Fibroblast of villous mesenchyme (primary cell): ENCODE results near the gene PDIK1L. TPM values are rescaled to one million over a fixed set of nuclear protein-coding genes. Genes with fewer than 3 reads are reported as not detected.

Experiments
- DNase-seq: peaks from one replicate; pipeline ENCODE4 v3.0.0-alpha.2; 2010; ENCODE audit warnings: low read depth
- H3K4me3 ChIP-seq: 2 replicates; pipeline ENCODE4 v1.5.1; 2011; ENCODE audit warnings: low read depth, mild to moderate bottlenecking, low read length
- CTCF ChIP-seq: IDR thresholded peaks from 2 replicates; pipeline ENCODE4 v1.5.1; 2012; ENCODE audit warnings: low read depth, mild to moderate bottlenecking, low read length; ENCODE audit not compliant: insufficient read depth
- total RNA-seq: library from RNA; depleted of rRNA; stranded (reverse); fragments of >200 nt; gene quantifications from 2 replicates; pipeline ENCODE4 v1.2.3, GENCODE V29; 2012

PDIK1L gene
- total RNA-seq, 1 donor = 2.6 TPM

DNA sequence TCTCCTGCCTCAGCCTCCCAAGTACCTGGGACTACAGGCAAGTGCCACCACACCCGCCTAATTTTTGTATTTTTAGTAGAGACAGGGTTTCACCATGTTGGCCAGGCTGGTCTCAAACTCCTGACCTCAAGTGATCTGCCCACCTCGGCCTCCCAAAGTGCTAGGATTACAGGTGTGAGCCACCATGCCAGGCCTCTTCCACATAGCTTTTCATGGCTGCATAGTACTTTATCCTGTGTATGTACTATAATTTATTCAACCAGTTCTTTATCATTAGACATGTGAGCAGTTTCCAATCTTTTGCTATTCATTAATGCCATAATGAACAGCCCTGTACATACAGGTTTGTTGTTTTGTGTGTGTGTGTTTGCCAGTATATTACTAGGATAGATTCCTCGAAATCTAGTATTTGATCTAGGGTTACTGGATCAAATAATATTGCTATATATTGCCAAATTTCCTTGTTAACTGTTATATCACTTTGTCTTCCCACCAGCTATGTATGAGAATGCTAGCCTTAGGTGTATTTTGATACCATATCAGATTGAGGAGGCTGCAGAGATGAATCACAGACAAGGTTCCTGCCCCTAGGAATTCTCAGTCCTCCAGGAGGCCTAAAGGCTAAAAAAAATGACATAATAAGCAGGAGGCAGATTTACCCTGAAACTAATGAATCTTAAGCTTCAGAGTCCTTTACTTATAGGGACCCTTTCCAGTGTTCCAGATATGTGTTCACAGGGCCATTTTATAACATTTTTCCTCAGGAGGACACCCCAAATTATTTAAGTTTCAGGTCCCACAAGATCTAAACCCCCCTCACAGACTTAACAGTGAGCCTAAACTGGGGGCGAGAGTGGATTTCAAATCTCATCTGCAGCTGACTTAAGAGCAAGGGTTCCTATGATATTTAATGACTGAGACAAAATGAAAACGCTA lies 2.1 kb upstream of the PDIK1L start:
- no peak for TF ChIP-seq CTCF
- H3K4me3 ChIP-seq = no peak overlapping the region
- no peak for DNase-seq

DNA sequence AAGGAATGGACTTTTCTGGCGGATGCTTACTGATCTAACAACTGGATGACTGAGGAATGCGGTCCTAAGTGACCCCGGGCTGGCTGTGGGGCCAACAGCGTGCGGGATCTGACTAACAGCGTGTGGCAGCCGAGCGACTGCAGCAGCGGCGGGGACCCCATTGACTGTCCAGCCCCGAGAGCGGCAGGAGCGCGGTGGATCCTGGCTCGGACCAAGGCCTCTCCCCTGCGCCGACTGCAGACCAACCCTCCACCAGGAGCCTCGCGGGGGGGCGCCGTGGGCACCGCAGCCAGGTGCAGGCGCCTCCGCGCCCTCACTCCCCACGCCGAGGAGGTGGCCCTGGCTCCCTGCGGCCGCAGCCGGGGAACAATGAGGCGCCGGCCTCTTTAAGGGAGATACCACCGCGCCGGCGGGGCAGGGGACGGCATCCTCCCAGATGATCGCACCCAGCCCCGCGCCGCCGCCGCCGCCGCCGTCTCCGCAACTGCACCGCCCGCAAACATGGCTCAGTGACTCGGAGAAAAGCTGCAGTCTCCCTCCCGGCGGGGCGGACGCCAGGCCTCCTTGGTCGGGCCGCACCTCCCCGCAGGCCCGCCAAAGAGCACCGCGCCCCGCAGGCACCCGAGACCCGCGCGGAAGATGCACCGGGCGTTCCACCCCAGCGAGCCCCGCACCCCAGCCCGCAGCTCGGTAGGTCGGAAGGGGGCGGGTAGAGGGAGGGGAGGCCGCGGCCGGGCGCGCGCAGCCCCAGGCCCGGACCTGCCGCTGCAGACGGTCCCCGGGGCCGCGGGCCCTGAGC lies 694 bp upstream of the PDIK1L start:
- no peak for TF ChIP-seq CTCF
- DNase-seq = peak; percentile 70

GRCh38 chr1:26112407-26112775 lies 767 bp downstream of the PDIK1L start:
- no peak for TF ChIP-seq CTCF

More for the DNA sequence above, 694 bp upstream of the PDIK1L start:
- H3K4me3 ChIP-seq = peak overlapping the region; percentile 97

DNA sequence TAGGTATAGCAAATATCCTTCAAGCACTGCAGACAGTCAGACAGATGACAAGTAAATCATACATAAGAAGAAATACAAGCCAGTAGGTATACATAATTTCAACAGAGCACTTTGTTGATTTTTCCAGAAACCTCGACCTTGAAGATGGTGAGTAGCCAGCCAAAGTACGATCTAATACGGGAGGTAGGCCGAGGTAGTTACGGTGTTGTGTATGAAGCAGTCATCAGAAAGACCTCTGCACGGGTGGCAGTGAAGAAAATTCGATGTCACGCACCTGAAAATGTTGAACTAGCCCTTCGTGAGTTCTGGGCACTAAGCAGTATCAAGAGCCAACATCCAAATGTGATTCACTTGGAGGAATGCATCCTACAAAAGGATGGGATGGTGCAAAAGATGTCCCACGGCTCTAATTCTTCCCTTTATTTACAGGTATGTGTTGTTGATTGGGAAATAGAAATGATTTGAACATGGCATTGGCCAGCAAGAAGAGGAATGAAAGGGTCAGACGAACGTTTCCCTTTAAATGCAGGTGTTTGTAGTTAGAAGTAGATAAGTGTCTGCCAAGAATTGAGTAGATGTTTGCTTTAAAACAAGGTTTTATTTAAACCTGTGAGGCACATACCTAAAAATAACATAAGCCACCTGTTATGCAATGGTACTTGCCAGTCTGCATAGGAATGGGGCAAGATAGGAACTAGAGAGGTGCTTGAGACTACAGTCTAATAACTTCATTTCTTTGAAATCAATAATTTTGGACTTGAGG lies 2.7 kb downstream of the PDIK1L start:
- no peak overlapping the region for H3K4me3 ChIP-seq
- DNase-seq = no peak
- TF ChIP-seq CTCF = no peak

More at GRCh38 chr1:26112407-26112775, 767 bp downstream of the PDIK1L start:
- peak overlapping the region; percentile 97 for H3K4me3 ChIP-seq
- no peak for DNase-seq

- no peak for TF ChIP-seq CTCF
- DNase-seq = no peak
- no peak overlapping the region for H3K4me3 ChIP-seq
Measured at GRCh38 chr1:26119892-26120608, 8.4 kb downstream of the PDIK1L start.
